SK-N-MC (cell line): Measurements from ENCODE around the gene GAK.

Experiments used
- EZH2 ChIP-seq: fragments of 200-600 bp; sonication (generic); IDR thresholded peaks from one replicate; pipeline ENCODE4 v1.6.1; 2017; ENCODE audit warnings: antibody characterized with exemption
- POLR2AphosphoS5 ChIP-seq: IDR thresholded peaks from 2 replicates; pipeline ENCODE4 v1.6.1; 2012; ENCODE audit warnings: mild to moderate bottlenecking, low read depth, low read length, borderline replicate concordance

GRCh38 chr4:974668-975067 lies 42.6 kb upstream of the GAK start:
- no peak for TF ChIP-seq POLR2AphosphoS5
- TF ChIP-seq EZH2 = no peak
